HCT116 (cell line): ENCODE results near the gene BEST4. TPM values are rescaled to one million over a fixed set of nuclear protein-coding genes. Genes with fewer than 3 reads are reported as not detected.

ENCODE experiments used
- ATAC-seq: fragments of 200-7000 bp; cut with Tn5 transposase; 2 replicates; pipeline ENCODE4 v1.9.1; 2020; ENCODE audit warnings: mild to moderate bottlenecking, moderate library complexity
- BruUV-seq: library from RNA; stranded (reverse); fragments of 400-500 nt; replicated peaks from 2 replicates; lab custom pipeline; 2021; lab: Mats Ljungman, UMichigan
- CTCF ChIA-PET: fragments of 300-600 bp; sonication (Branson Sonifier 250); formaldehyde crosslinking; loops from one replicate; lab custom pipeline; 2021; ENCODE audit warnings: antibody characterized with exemption; lab: Charles Lee
- POLR2A ChIA-PET: fragments of 300-600, 350-600 bp; sonication (Branson Sonifier 250); formaldehyde crosslinking; loops from one replicate; lab custom pipeline; 2021; ENCODE audit warnings: antibody characterized with exemption; lab: Charles Lee
- RAD21 ChIA-PET, 2 experiments: fragments of 300-600 bp; sonication (Branson Sonifier 250); formaldehyde crosslinking; loops; one replicate each; lab custom pipeline; 2023; ENCODE audit warnings: low total read pairs in 2 of 2; ENCODE audit not compliant: uncharacterized antibody in 2 of 2, unreplicated experiment in 2 of 2, low non-redundant PET in 1 of 2; lab: Charles Lee
- DNase-seq: peaks from one replicate; pipeline ENCODE4 v3.0.0-alpha.2; 2010; ENCODE audit warnings: low read depth, low spot score
- H2AFZ ChIP-seq: fragments of 200-600 bp; shearing (Covaris generic), sonication (generic); 2 replicates; pipeline ENCODE4 v1.6.1; 2017; ENCODE audit warnings: low read depth, mixed run types, mixed read lengths, antibody characterized with exemption, low read length; ENCODE audit not compliant: poor library complexity, severe bottlenecking
- H3K27ac ChIP-seq: 2 replicates; pipeline ENCODE4 v1.5.1; 2012; ENCODE audit warnings: low read depth, low read length
- H3K27me3 ChIP-seq: fragments of 200-600 bp; sonication (generic); 2 replicates; pipeline ENCODE4 v1.6.1; 2016; ENCODE audit warnings: mixed run types, low read length, mixed read lengths; ENCODE audit not compliant: insufficient read depth
- H3K36me3 ChIP-seq, 2 experiments: fragments of 200-500 bp in 1 of 2; fragments of 200-600 bp in 1 of 2; sonication (Bioruptor generic) in 1 of 2; sonication (generic) in 1 of 2; 2 replicates each; pipeline versions ENCODE4 v1.5.1 to v1.6.1; 2014 to 2016; ENCODE audit warnings: low read length in 2 of 2, inconsistent platforms in 1 of 2, mixed read lengths in 1 of 2, mixed run types in 1 of 2; ENCODE audit not compliant: insufficient read depth in 2 of 2, control insufficient read depth in 1 of 2
- H3K4me1 ChIP-seq, 2 experiments: fragments of 200-600 bp in 1 of 2; sonication (generic) in 1 of 2; 2 replicates each; pipeline versions ENCODE4 v1.5.1 to v1.6.1; 2012 to 2017; ENCODE audit warnings: low read length in 2 of 2, inconsistent platforms in 1 of 2, mild to moderate bottlenecking in 1 of 2, mixed read lengths in 1 of 2, mixed run types in 1 of 2, moderate library complexity in 1 of 2; ENCODE audit not compliant: insufficient read depth in 2 of 2, control insufficient read depth in 1 of 2
- H3K4me2 ChIP-seq: fragments of 200-600 bp; sonication (generic); 2 replicates; pipeline ENCODE4 v1.6.1; 2017; ENCODE audit warnings: mixed run types, low read length, mixed read lengths
- H3K4me3 ChIP-seq, 2 experiments: fragments of 200-600 bp in 1 of 2; sonication (generic) in 1 of 2; replicated peaks in 1 of 2; 2 replicates each; pipeline ENCODE4 v1.5.1; 2011 to 2016; ENCODE audit warnings: low read length in 2 of 2, control low read depth in 1 of 2, low read depth in 1 of 2, mild to moderate bottlenecking in 1 of 2, mixed read lengths in 1 of 2, mixed run types in 1 of 2
- H3K79me2 ChIP-seq: fragments of 200-600 bp; sonication (generic); 2 replicates; pipeline ENCODE4 v1.6.1; 2017; ENCODE audit warnings: mild to moderate bottlenecking, mixed run types, low read length, moderate library complexity, mixed read lengths; ENCODE audit not compliant: insufficient read depth
- H3K9ac ChIP-seq: fragments of 200-600 bp; sonication (generic); 2 replicates; pipeline ENCODE4 v1.6.1; 2016; ENCODE audit warnings: low read length, mixed read lengths
- H3K9me2 ChIP-seq: fragments of 200-600 bp; sonication (generic), shearing (Covaris generic); 2 replicates; pipeline ENCODE4 v1.6.1; 2017; ENCODE audit warnings: mixed run types, mild to moderate bottlenecking, moderate library complexity; ENCODE audit not compliant: insufficient read depth
- H3K9me3 ChIP-seq, 2 experiments: fragments of 200-500 bp in 1 of 2; fragments of 200-600 bp in 1 of 2; sonication (Bioruptor generic) in 1 of 2; sonication (generic) in 1 of 2; 2 replicates each; pipeline ENCODE4 v1.6.1; 2014 to 2017; ENCODE audit warnings: low read length in 2 of 2, mixed read lengths in 2 of 2, inconsistent platforms in 1 of 2, low read depth in 1 of 2, mild to moderate bottlenecking in 1 of 2, mixed run types in 1 of 2, moderate library complexity in 1 of 2; ENCODE audit not compliant: control insufficient read depth in 1 of 2, insufficient read depth in 1 of 2
- H4K20me1 ChIP-seq: fragments of 200-600 bp; sonication (generic), shearing (Covaris generic); 2 replicates; pipeline ENCODE4 v1.6.1; 2017; ENCODE audit warnings: mixed run types, mild to moderate bottlenecking, moderate library complexity; ENCODE audit not compliant: insufficient read depth
- ATF3 ChIP-seq: IDR thresholded peaks from 2 replicates; pipeline ENCODE4 v1.6.1; 2012
- CBX3 ChIP-seq: IDR thresholded peaks from 2 replicates; pipeline ENCODE4 v1.6.1; 2012; ENCODE audit warnings: low read depth
- ELF1 ChIP-seq: IDR thresholded peaks from 2 replicates; pipeline ENCODE4 v1.6.1; 2012; ENCODE audit warnings: low read depth, borderline replicate concordance
- MAX ChIP-seq: IDR thresholded peaks from 2 replicates; pipeline ENCODE4 v1.6.1; 2012
- POLR2A ChIP-seq: IDR thresholded peaks from 2 replicates; pipeline ENCODE4 v1.7.0; 2011; ENCODE audit warnings: borderline replicate concordance; ENCODE audit not compliant: insufficient read depth, insufficient read length; ENCODE audit errors: extremely low read depth
- SIN3A ChIP-seq: IDR thresholded peaks from 2 replicates; pipeline ENCODE4 v1.6.1; 2012; ENCODE audit warnings: low read depth
- SRF ChIP-seq: IDR thresholded peaks from 2 replicates; pipeline ENCODE4 v1.6.1; 2012; ENCODE audit warnings: low read depth
- ZBTB33 ChIP-seq: IDR thresholded peaks from 2 replicates; pipeline ENCODE4 v1.6.1; 2011; ENCODE audit warnings: mild to moderate bottlenecking, low read length, moderate library complexity; ENCODE audit not compliant: insufficient replicate concordance; ENCODE audit errors: extremely low read depth
- intact Hi-C: fragments of 100-400 bp; cut with micrococcal nuclease; formaldehyde crosslinking; loops from 2 replicates; pipeline ENCODE4 v1.10.0; 2022
- total RNA-seq: library from RNA; stranded (reverse); gene quantifications from one replicate; pipeline ENCODE4 v1.2.1, GENCODE V29; 2021; ENCODE audit not compliant: unreplicated experiment

Gene BEST4
- total RNA-seq, 1 experiment from 2014 or later, result 0.52 TPM

GRCh38 chr1:44803312-44804095 is 15.5 kb upstream of the BEST4 start:
- DNase-seq, result no peak
- no peak overlapping the region for H2AFZ ChIP-seq
- ChIA-PET RAD21 (no interaction called here), CTCF (no interaction called here), POLR2A (interaction anchor here (0.6 kb wide), 1 partner anchor 14 kb away, joined by 3 read pairs; no protein-coding TSS in a partner anchor)
- no peaks in the 10 kb centered on the region for H3K9me3 ChIP-seq
- intact Hi-C loops, result no loop called here
- H3K79me2 ChIP-seq, result peaks cover 51% of the 10 kb centered on the region
- ATAC-seq, result no peak
- H3K9me2 ChIP-seq, result no peaks in the 10 kb centered on the region
- H3K4me2 ChIP-seq, result peak overlapping the region; percentile 93
- BruUV-seq, result no TSS peak
- peaks cover 41 to 91% of the 10 kb centered on the region in 2 experiments for H3K4me1 ChIP-seq
- H3K27ac ChIP-seq, result peak overlapping the region; percentile 25; the same call in 1 of the 2 replicates
- peaks cover 3 to 46% of the 10 kb centered on the region in 2 experiments; a peak in 3 of 4 replicates for H3K36me3 ChIP-seq
- H3K27me3 ChIP-seq, result no peaks in the 10 kb centered on the region
- H3K4me3 ChIP-seq, result no peak overlapping the region
- TF ChIP-seq ATF3, result no peak
- no peak for TF ChIP-seq ZBTB33
- no peak for TF ChIP-seq ELF1
- no peak for TF ChIP-seq POLR2A
- no peak for TF ChIP-seq SRF
- TF ChIP-seq CBX3, result no peak
- no peak for TF ChIP-seq SIN3A
- no peak for TF ChIP-seq MAX
- no peaks in the 10 kb centered on the region for H4K20me1 ChIP-seq
- H3K9ac ChIP-seq, result no peak overlapping the region; the same call in 1 of the 2 replicates
